ENCODE results near the gene CGREF1. TPM values are rescaled to one million over a fixed set of nuclear protein-coding genes. Genes with fewer than 3 reads are reported as not detected.

CGREF1 gene
- total RNA-seq, 2 donors from 2014 or later: 1.3 to 3.1 TPM

GRCh38 chr2:27131429-27131828 lies 12.5 kb upstream of the CGREF1 start:
- intact Hi-C loops (cut with DNase I): no loop called here
- Histone ChIP-seq H3K4me3 (no peak overlapping the region), H3K4me1 (no peaks in the 10 kb centered on the region), H3K9me3 (no peaks in the 10 kb centered on the region), H3K27me3 (no peaks in the 10 kb centered on the region), H3K27ac (no peak overlapping the region), H3K36me3 (no peaks in the 10 kb centered on the region), H3K9ac (ENCODE audit: low read depth in 2 of 2, low read length in 2 of 2) (no peak overlapping the region)
- DNase-seq: no peak
- TF ChIP-seq CTCF (IDR thresholded peaks at IDR 0.05): no peak

GRCh38 chr2:27130396-27130795 lies 11.5 kb upstream of the CGREF1 start:
- intact Hi-C loops (cut with DNase I): no loop called here
- Histone ChIP-seq H3K9me3 (no peaks in the 10 kb centered on the region), H3K36me3 (no peaks in the 10 kb centered on the region), H3K27me3 (no peaks in the 10 kb centered on the region), H3K4me3 (no peak overlapping the region), H3K4me1 (no peaks in the 10 kb centered on the region), H3K9ac (ENCODE audit: low read depth in 2 of 2, low read length in 2 of 2) (no peak overlapping the region), H3K27ac (no peak overlapping the region)
- TF ChIP-seq CTCF (IDR thresholded peaks at IDR 0.05): no peak
- no peak for DNase-seq

GRCh38 chr2:27128668-27129571 lies 10.0 kb upstream of the CGREF1 start:
- Histone ChIP-seq H3K27ac (no peak overlapping the region), H3K36me3 (no peaks in the 10 kb centered on the region), H3K27me3 (no peaks in the 10 kb centered on the region), H3K9ac (ENCODE audit: low read depth in 2 of 2, low read length in 2 of 2) (no peak overlapping the region), H3K4me3 (no peak overlapping the region), H3K9me3 (no peaks in the 10 kb centered on the region), H3K4me1 (no peaks in the 10 kb centered on the region)
- no peak for TF ChIP-seq CTCF (IDR thresholded peaks at IDR 0.05)
- intact Hi-C loops (cut with DNase I): no loop called here
- DNase-seq: no peak

GRCh38 chr2:27127883-27128667 lies 9.1 kb upstream of the CGREF1 start:
- H3K9me3 ChIP-seq: no peaks in the 10 kb centered on the region
- TF ChIP-seq CTCF (IDR thresholded peaks at IDR 0.05): no peak
- H3K9ac ChIP-seq (ENCODE audit: low read depth in 2 of 2, low read length in 2 of 2): no peak overlapping the region
- H3K27me3 ChIP-seq: no peaks in the 10 kb centered on the region
- H3K36me3 ChIP-seq: no peaks in the 10 kb centered on the region
- DNase-seq: no peak
- intact Hi-C loops (cut with DNase I): no loop called here
- H3K4me3 ChIP-seq: no peak overlapping the region
- no peaks in the 10 kb centered on the region for H3K4me1 ChIP-seq
- no peak overlapping the region for H3K27ac ChIP-seq

GRCh38 chr2:27126252-27126710 lies 7.4 kb upstream of the CGREF1 start:
- TF ChIP-seq CTCF (IDR thresholded peaks at IDR 0.05): no peak
- H3K9me3 ChIP-seq: no peaks in the 10 kb centered on the region
- no peak overlapping the region for H3K27ac ChIP-seq
- DNase-seq: no peak
- H3K4me3 ChIP-seq: no peak overlapping the region
- no peak overlapping the region for H3K9ac ChIP-seq (ENCODE audit: low read depth in 2 of 2, low read length in 2 of 2)
- no peaks in the 10 kb centered on the region for H3K27me3 ChIP-seq
- H3K4me1 ChIP-seq: no peaks in the 10 kb centered on the region
- no peaks in the 10 kb centered on the region for H3K36me3 ChIP-seq
- intact Hi-C loops (cut with DNase I): no loop called here

All from colonic mucosa (tissue), 4 donors.